ENCODE data around the gene GRIK2. TPM values are rescaled to one million over a fixed set of nuclear protein-coding genes. Genes with fewer than 3 reads are reported as not detected.

The GRIK2 gene
- total RNA-seq, 1 donor from 2014 or later, result 0.86 TPM

- DNase-seq (ENCODE audit: low read depth), result no peak
- TF ChIP-seq CTCF (conservative IDR thresholded peaks at IDR 0.05; ENCODE audit: low read depth, low read length), result no peak
- no peak overlapping the region for H3K4me3 ChIP-seq (ENCODE audit: low read depth, low read length)
Observed at GRCh38 chr6:101477436-101477835, 83.9 kb downstream of the GRIK2 start.

GRCh38 chr6:101478891-101479290, 85.4 kb downstream of the GRIK2 start:
- no peak for DNase-seq (ENCODE audit: low read depth)

GRCh38 chr6:101482606-101483005, 89.1 kb downstream of the GRIK2 start:
- DNase-seq (ENCODE audit: low read depth), result no peak
- no peak overlapping the region for H3K4me3 ChIP-seq (ENCODE audit: low read depth, low read length)
- TF ChIP-seq CTCF (conservative IDR thresholded peaks at IDR 0.05; ENCODE audit: low read depth, low read length), result no peak

More at GRCh38 chr6:101478891-101479290, 85.4 kb downstream of the GRIK2 start:
- TF ChIP-seq CTCF (conservative IDR thresholded peaks at IDR 0.05; ENCODE audit: low read depth, low read length), result no peak
- no peak overlapping the region for H3K4me3 ChIP-seq (ENCODE audit: low read depth, low read length)

GRCh38 chr6:101484781-101485180, 91.3 kb downstream of the GRIK2 start:
- no peak overlapping the region for H3K4me3 ChIP-seq (ENCODE audit: low read depth, low read length)
- TF ChIP-seq CTCF (conservative IDR thresholded peaks at IDR 0.05; ENCODE audit: low read depth, low read length), result no peak
- DNase-seq (ENCODE audit: low read depth), result no peak

GRCh38 chr6:101486124-101486523, 92.6 kb downstream of the GRIK2 start:
- no peak for DNase-seq (ENCODE audit: low read depth)
- TF ChIP-seq CTCF (conservative IDR thresholded peaks at IDR 0.05; ENCODE audit: low read depth, low read length), result no peak
- H3K4me3 ChIP-seq (ENCODE audit: low read depth, low read length), result no peak overlapping the region

- no peak for DNase-seq (ENCODE audit: low read depth)
- TF ChIP-seq CTCF (conservative IDR thresholded peaks at IDR 0.05; ENCODE audit: low read depth, low read length), result no peak
- no peak overlapping the region for H3K4me3 ChIP-seq (ENCODE audit: low read depth, low read length)
Observed at GRCh38 chr6:101486726-101487125, 93.2 kb downstream of the GRIK2 start.

- H3K4me3 ChIP-seq (ENCODE audit: low read depth, low read length), result no peak overlapping the region
- no peak for DNase-seq (ENCODE audit: low read depth)
- no peak for TF ChIP-seq CTCF (conservative IDR thresholded peaks at IDR 0.05; ENCODE audit: low read depth, low read length)
Observed at GRCh38 chr6:101489456-101489855, 95.9 kb downstream of the GRIK2 start.

Data from epithelial cell of proximal tubule (primary cell).